DMS79 (cell line): ENCODE measurements around the gene MGMT.

Experiments
- DNase-seq: peaks from one replicate; lab custom pipeline; 2025; lab: John Stamatoyannopoulos, UW

The MGMT gene

GRCh38 chr10:129807211-129807610 is 340.2 kb downstream of the MGMT start:
- DNase-seq, result no peak

GRCh38 chr10:129808092-129808983 is 341.3 kb downstream of the MGMT start:
- no peak for DNase-seq

GRCh38 chr10:129809431-129809830 is 342.4 kb downstream of the MGMT start:
- DNase-seq, result no peak

GRCh38 chr10:129809841-129810240 is 342.8 kb downstream of the MGMT start:
- DNase-seq, result no peak

GRCh38 chr10:129811208-129811607 is 344.2 kb downstream of the MGMT start:
- DNase-seq, result no peak

- no peak for DNase-seq
Observed at GRCh38 chr10:129812398-129812797, 345.4 kb downstream of the MGMT start.

GRCh38 chr10:129814681-129815646 is 347.9 kb downstream of the MGMT start:
- no peak for DNase-seq

- DNase-seq, result no peak
Observed at GRCh38 chr10:129815898-129816655, 349.0 kb downstream of the MGMT start.

- DNase-seq, result no peak
Observed at GRCh38 chr10:129816656-129817045, 349.6 kb downstream of the MGMT start.
